ENCODE results near the gene OVCA2.
A peak's percentile ranks its signal among the peaks of the same experiment; 100 is the strongest.

OVCA2 gene

DNA sequence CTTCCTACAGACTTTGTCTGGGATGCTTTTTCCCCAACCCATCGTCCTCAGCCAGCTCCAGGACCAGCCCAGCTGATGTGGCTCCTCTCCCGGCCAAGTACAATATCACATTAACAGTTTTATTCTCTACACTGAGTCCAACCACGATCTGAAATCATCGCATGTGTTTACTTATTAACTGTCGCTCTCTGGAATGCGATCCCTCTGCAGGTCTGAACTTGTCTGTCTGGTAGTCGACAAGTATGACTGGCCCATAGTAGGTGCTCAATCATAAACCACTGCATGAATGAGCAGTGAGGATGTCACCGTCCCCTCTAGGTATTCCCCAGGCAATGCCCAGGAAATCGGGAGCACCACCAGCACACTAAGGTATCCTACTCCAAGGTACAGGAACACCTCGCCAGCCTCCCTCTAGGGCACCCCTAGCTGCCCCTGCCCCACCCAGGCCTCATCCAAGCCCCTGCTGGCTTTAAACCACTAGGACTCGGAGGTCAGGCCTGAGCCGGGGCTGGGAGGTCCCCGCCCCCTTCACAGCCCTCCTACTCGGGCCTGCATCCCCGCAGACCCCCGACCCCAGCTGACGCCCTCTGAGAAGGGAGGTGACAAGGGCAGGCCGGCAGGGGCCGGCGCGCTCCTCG is 44.4 kb upstream of the OVCA2 start:
- no peak overlapping the region for H3K4me3 ChIP-seq (replicated peaks; ENCODE audit: low read depth, low read length)
- TF ChIP-seq, protein P1, sequence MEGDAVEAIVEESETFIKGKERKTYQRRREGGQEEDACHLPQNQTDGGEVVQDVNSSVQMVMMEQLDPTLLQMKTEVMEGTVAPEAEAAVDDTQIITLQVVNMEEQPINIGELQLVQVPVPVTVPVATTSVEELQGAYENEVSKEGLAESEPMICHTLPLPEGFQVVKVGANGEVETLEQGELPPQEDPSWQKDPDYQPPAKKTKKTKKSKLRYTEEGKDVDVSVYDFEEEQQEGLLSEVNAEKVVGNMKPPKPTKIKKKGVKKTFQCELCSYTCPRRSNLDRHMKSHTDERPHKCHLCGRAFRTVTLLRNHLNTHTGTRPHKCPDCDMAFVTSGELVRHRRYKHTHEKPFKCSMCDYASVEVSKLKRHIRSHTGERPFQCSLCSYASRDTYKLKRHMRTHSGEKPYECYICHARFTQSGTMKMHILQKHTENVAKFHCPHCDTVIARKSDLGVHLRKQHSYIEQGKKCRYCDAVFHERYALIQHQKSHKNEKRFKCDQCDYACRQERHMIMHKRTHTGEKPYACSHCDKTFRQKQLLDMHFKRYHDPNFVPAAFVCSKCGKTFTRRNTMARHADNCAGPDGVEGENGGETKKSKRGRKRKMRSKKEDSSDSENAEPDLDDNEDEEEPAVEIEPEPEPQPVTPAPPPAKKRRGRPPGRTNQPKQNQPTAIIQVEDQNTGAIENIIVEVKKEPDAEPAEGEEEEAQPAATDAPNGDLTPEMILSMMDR (IDR thresholded peaks at IDR 0.05; ENCODE audit: low read depth, low read length, missing control alignments) = no peak
- no peak for DNase-seq (ENCODE audit: extremely low read depth, low read depth)

DNA sequence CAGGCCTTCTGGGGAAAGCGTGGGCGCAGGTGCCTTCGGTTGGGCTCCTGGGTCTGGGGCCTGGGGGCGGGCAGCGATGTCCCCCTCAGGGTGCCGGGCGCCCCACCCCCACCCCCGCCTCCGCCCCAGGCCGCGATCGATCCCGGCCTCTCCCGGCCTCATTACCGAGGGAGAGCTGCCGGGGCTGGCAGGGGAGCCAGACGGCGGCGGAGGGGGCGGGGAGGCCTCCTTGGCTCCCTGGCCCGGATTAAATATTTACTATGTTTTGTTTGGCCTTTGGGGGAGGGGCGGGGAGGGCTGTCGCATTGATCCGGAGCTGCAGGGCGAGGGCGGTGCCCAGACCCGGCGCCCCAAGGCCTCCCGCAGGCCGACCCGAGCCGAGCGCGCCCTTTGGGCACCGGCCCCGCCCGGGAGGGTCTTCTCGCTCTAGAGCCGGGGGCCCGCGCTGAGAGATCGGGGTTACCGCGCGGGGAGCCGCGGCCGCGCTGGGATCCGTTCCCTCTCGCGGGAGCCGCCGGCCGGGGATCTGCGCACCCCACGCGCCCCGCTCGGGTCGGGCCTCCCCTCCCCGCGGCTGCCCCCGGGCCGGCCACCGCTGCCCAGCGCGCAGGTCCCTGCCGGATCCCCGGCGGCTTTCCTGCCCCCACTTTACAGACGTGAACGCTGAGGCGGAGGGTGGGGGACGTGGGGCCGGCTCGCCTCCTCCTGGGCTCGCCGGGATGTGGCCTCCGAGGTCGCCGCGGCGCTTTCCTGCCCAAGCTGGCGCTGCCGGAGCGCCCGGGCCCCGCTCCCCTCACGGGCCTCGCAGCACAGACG is 43.7 kb upstream of the OVCA2 start:
- TF ChIP-seq, protein P1 (IDR thresholded peaks at IDR 0.05; ENCODE audit: low read depth, low read length, missing control alignments) = no peak
- 0 out of 2 replicates have a peak overlapping the region, but pooled peaks have one; percentile 7 for H3K4me3 ChIP-seq (replicated peaks; ENCODE audit: low read depth, low read length)
- DNase-seq (ENCODE audit: extremely low read depth, low read depth) = no peak

DNA sequence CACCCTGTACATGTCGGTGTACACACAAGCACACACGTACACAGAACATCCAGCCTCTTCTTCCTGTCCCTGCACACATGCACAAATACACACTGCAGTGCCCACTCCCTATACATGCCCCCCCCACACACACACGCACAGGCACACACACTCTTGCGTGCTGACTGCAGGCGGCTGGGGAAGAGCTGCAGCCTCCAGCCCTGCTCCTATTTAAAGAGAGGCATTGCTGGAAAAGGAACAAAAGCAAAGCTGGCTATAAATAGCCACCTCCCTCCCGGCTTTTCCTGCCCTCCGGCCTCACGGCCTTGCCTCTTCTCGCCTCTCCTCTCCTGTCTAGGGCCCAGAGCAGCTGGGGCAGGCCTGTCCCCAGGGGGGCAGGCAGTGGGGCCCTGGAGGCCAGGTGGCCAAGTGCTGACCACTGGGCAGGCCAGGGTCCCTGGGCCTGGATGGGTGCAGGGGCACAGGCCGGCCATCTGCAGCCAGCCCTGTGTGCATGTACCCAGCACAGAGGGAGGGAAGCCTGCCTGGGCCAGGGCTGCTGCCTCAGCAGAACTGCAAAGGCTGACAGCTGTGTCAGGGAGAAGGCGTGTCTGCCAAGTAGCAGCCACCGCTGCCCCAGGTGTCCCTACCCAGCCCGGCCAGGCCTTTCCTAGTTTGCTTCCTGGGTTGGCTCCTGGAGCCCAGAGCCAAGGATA is 42.1 kb upstream of the OVCA2 start:
- H3K4me3 ChIP-seq (replicated peaks; ENCODE audit: low read depth, low read length) = no peak overlapping the region
- DNase-seq (ENCODE audit: extremely low read depth, low read depth) = no peak
- TF ChIP-seq, protein P1 (IDR thresholded peaks at IDR 0.05; ENCODE audit: low read depth, low read length, missing control alignments) = no peak

DNA sequence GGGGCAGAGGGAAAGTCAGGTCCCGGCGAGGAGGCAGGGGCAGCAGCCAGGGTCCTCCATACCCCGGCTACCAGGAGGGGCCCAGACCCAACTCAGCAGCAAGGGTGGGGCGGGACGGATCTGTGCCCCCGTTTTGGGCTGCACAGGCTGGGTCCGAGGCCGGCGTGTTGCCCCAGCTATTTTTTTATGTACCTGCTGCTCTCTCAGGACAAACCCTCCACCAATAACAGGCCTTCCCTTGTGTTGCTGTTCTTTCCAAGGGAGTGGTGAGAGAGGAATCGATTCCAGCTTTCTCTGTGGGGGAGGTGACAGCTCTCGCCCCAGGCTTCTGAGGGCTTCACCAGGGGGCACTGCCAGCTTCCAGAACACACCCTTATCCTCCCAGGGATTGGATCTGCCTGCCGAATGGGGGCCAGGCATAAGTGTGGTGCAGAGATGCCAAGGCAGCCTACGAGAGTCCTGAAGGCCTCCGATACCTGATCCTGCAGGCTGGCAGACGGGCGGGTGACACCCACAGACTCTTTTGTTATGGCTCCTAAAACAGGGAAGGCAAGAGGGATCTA is 39.0 kb upstream of the OVCA2 start:
- TF ChIP-seq, protein P1 (IDR thresholded peaks at IDR 0.05; ENCODE audit: low read depth, low read length, missing control alignments) = no peak
- no peak for DNase-seq (ENCODE audit: extremely low read depth, low read depth)
- H3K4me3 ChIP-seq (replicated peaks; ENCODE audit: low read depth, low read length) = no peak overlapping the region

DNA sequence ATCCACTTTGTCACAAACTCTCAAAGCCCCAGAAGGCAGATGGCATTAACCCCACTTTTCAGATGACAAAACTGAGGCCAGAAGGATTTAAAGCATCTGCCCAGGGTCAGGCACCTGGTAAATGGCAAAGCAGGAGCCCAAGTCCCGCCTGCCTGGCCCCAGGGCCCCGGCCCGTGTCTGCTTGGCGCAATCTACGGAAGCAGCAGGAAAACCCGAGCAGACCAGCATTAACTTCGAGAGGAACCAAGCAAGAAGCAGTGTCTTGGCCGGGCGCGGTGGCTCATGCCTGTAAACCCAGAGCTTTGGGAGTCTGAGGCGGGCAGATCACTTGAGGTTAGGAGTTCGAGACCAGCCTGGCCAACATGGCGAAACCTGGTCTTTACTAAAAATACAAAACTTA is 38.3 kb upstream of the OVCA2 start:
- TF ChIP-seq, protein P1 (IDR thresholded peaks at IDR 0.05; ENCODE audit: low read depth, low read length, missing control alignments) = no peak
- H3K4me3 ChIP-seq (replicated peaks; ENCODE audit: low read depth, low read length) = no peak overlapping the region
- no peak for DNase-seq (ENCODE audit: extremely low read depth, low read depth)

DNA sequence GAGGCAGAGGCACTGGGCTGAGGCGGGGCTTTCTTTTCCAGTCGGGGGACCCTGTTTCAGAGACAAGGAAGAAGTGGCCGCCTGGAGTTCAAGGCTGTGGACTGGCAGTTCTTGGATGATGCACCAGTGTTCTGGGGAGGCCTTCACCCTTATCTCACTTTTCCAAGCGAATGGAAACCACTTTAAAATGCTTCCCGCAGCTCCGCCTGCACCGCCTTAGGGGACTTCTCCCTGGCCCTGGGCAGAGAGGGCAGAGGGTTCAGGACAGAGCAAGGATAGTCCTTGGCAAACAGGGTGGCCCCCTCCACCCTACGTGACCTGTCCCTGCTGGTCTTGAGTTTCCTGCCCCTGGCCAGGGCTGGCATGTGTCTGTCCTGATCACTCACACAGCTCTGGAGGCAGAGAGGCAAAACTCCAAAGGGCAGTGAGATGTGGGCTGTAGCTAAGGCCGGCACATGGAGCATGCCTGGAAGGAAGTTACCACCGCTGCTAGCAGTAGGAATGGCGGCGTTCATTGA is 37.3 kb upstream of the OVCA2 start:
- no peak overlapping the region for H3K4me3 ChIP-seq (replicated peaks; ENCODE audit: low read depth, low read length)
- DNase-seq (ENCODE audit: extremely low read depth, low read depth) = no peak
- TF ChIP-seq, protein P1 (IDR thresholded peaks at IDR 0.05; ENCODE audit: low read depth, low read length, missing control alignments) = no peak
